ENCODE measurements around the gene MEGF8.

DNA sequence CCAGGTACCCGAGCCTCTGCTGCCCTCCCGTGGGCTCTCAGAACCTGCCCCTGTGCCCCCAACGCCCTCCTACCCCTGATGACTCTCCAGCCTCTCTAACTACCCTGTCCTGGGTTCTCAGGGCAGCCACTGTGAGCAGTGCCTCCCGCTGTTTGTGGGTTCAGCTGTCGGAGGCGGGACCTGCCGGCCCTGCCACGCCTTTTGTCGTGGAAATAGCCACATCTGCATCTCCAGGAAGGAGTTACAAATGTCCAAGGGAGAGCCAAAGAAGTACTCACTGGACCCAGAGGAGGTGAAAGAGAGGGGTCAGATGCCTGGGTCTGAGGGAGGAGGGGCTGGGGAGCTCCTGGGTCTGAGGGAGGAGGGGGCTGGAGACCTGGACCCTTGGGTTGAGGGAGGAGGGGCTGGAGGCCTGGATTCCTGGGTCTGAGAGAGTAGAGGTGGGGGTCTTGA, 44.7 kb downstream of the MEGF8 start:
- TF ChIP-seq CTCF (IDR thresholded peaks at IDR 0.05; ENCODE audit: insufficient read depth, low read length, poor library complexity, severe bottlenecking) (no peak), EZH2phosphoT487 (conservative IDR thresholded peaks at IDR 0.05; ENCODE audit: low read length) (no peak)
